Right cardiac atrium (tissue), 5 donors: ENCODE measurements around the gene PEX11G. TPM values are rescaled to one million over a fixed set of nuclear protein-coding genes. Genes with fewer than 3 reads are reported as not detected.

ENCODE experiments used
- ATAC-seq, 2 donors: fragments of 200-7000 bp; cut with Tn5 transposase; one replicate each; pipeline versions ENCODE4 v1.8.0 to v1.9.1; 2020; ENCODE audit warnings: moderate library complexity in 2 of 2, mild to moderate bottlenecking in 1 of 2
- DNase-seq, 3 donors: peaks; one replicate each; pipeline ENCODE4 v3.0.0-alpha.2; 2020
- H3K27ac ChIP-seq: one replicate; pipeline ENCODE4 v1.5.1; 2013; ENCODE audit warnings: mild to moderate bottlenecking, low read length, control low read depth, moderate library complexity
- H3K27me3 ChIP-seq: one replicate; pipeline ENCODE4 v1.6.1; 2013; ENCODE audit not compliant: control insufficient read depth, insufficient read depth
- H3K4me1 ChIP-seq: one replicate; pipeline ENCODE4 v1.6.1; 2013; ENCODE audit warnings: low read length; ENCODE audit not compliant: control insufficient read depth, insufficient read depth
- H3K4me3 ChIP-seq: one replicate; pipeline ENCODE4 v1.5.1; 2013; ENCODE audit warnings: low read length, control low read depth
- H3K9me3 ChIP-seq: one replicate; pipeline ENCODE4 v1.6.1; 2013; ENCODE audit warnings: low read length; ENCODE audit not compliant: control insufficient read depth
- WGBS: extraction: QIAGEN DNeasy Blood & Tissue Kit; methylation state at CpG from one replicate; pipeline ENCODE4 v1.1.7; 2013; 5-methylcytosine and 5-hydroxymethylcytosine counted together
- intact Hi-C, 4 donors: fragments of 100-400 bp; cut with DNase I; formaldehyde crosslinking; loops; one replicate each; pipeline versions ENCODE4 v1.11.0 to v1.14.0; 2022 to 2023
- long read RNA-seq, 4 donors: library from polyadenylated mRNA; unstranded; transcript quantifications; one replicate each; pipeline ENCODE4 v2.0.0, GENCODE V29; 2020 to 2021
- polyA plus RNA-seq: library from polyadenylated mRNA; stranded (reverse); fragments of 200-250 nt; gene quantifications from one replicate; pipeline ENCODE4 v1.2.3, GENCODE V29; 2013
- total RNA-seq, 4 donors: library from RNA; stranded (reverse); fragmentation: NEBNext Ultra II Directional; extraction: Animal tissue kit (Norgen Biotek cat#: 25700); gene quantifications; one replicate each; pipeline ENCODE4 v1.2.1, GENCODE V29; 2021
- donor health status: healthy with polysubstance abuse.
- donor health status: DM: no; HTN: yes; CAD: no.
- donor health status: DM: no; HTN: no; CAD: no.
- donor health status: DM: no; HTN: yes; CAD: no; lungs with severe emphysema.
- donor health status: DM: yes; HTN: yes; CAD: no.

The PEX11G gene
- total RNA-seq (1 to 10 TPM; 1.5 to 2.5 (median 2.3) TPM), polyA plus RNA-seq (3.2 TPM)
- long read RNA-seq, donor 1, partial matches to known transcripts, result 2 of 4 reads
- long read RNA-seq, donor 1, other reads (novel, unspliced or antisense), result 1 of 4 reads
- long read RNA-seq, donor 2, partial matches to known transcripts, result 0 of 1 reads
- long read RNA-seq, donor 2, other reads (novel, unspliced or antisense), result 0 of 1 reads
- long read RNA-seq, donor 3, partial matches to known transcripts, result 0 of 4 reads
- long read RNA-seq, donor 3, other reads (novel, unspliced or antisense), result 1 of 4 reads
- long read RNA-seq, donor 4, partial matches to known transcripts, result 0 of 6 reads
- long read RNA-seq, donor 4, other reads (novel, unspliced or antisense), result 2 of 6 reads

DNA sequence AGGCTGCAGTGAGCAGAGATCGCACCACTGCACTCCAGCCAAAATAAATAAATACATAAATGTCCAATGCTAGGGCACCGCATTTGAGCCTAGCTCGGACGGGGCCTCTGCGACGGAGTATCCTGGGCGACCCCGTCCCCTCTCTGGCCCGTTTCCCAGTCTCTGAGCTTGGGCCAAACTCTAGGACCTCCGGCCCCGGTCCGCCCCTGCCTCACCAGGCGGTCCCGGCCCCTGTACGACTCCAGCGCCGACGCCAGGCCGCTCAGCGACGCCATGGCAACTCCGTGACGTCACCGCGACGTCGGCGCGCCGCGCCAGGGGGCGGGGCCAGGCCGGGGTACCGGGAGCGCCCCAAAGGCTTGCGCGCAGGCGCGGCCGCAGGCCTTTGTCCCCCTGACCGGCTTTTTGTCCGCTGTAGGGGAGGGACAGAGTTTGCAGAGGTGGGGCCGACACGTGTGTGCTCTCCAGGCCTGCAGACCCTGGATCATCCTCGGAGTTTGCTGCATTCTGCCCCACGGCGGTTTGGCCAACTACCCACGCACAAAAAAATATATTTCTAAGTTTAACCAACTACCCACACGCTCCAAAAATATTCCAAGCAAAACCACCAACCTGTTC is at the start of gene PEX11G:
Gene PEX11G, minus strand, starts transcription at position 300 of the 618 bp plus-strand sequence. Its CDS starts 25 bp downstream, at position 275.
- Histone ChIP-seq H3K4me1 (no peaks in the 10 kb centered on the region), H3K27me3 (no peaks in the 10 kb centered on the region), H3K9me3 (no peaks in the 10 kb centered on the region), H3K4me3 (peak within 1 kb of the TSS; percentile 64), H3K27ac (peak within 1 kb of the TSS; percentile 78)
- peak; percentile 93 to 98 (median 98) for DNase-seq
- WGBS, result under 1% methylated on average over 49 of the region's 49 CpGs
- intact Hi-C loops, result no loop called here
- peak; percentile 96 to 98 for ATAC-seq

DNA sequence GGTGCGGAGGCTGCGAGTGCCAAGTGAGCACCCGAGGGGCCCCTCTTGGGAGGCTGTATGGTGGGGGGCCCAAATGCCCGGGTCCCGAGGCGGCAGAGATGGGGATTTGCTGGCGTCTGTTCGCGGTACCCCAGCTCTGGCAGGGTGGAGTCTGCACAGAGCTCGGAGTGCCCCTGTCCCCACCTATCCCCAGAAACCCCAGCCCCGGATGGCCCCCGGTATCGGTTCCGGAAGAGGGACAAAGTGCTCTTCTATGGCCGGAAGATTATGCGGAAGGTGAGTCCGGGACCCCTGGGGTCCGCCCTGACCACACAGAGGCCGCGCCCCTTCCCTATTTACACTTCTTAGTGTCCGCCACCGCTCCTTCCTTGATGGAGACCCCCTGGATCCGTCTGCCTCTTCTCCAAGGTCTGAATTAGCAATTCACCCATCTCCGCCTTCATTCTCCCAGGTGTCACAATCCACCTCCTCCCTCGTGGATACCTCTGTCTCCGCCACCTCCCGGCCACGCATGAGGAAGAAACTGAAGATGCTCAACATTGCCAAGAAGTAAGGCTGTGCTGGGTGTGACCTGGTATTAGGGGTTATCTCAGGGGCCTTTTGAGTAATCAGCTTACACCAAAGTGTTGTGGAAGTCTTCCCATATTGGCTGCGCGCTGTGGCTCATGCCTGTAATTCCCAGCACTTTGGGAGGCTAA is 47.3 kb upstream of the PEX11G start:
- 17% methylated on average over 30 of the region's 30 CpGs for WGBS
- intact Hi-C loops, result no loop called here
- H3K9me3 ChIP-seq, result no peaks in the 10 kb centered on the region
- H3K4me1 ChIP-seq, result no peaks in the 10 kb centered on the region
- H3K27me3 ChIP-seq, result no peaks in the 10 kb centered on the region
- H3K4me3 ChIP-seq, result peak overlapping the region; percentile 53
- ATAC-seq, result peak in 1 of 2 donors; percentile 1
- no peak overlapping the region for H3K27ac ChIP-seq
- no peak for DNase-seq

- Histone ChIP-seq H3K27me3 (no peaks in the 10 kb centered on the region), H3K4me1 (no peaks in the 10 kb centered on the region), H3K27ac (peak within 1 kb of the TSS; percentile 55), H3K4me3 (peak within 1 kb of the TSS; percentile 53), H3K9me3 (no peaks in the 10 kb centered on the region)
- ATAC-seq, result peak; percentile 84 to 87
- under 1% methylated on average over 76 of the region's 76 CpGs for WGBS
- peak; percentile 97 to 99 (median 98) for DNase-seq
- intact Hi-C loops, result no loop called here
Observed at GRCh38 chr19:7535047-7535997, 46.5 kb upstream of the PEX11G start, which contains the start of gene PNPLA6. TSS of gene PNPLA6 (plus strand) at chr19:7535717. CDS start at chr19:7535789, 72 bp downstream.

GRCh38 chr19:7534531-7535046 is 45.8 kb upstream of the PEX11G start:
- no peaks in the 10 kb centered on the region for H3K9me3 ChIP-seq
- H3K4me3 ChIP-seq, result peak overlapping the region; percentile 53
- under 1% methylated on average over 27 of the region's 27 CpGs for WGBS
- ATAC-seq (peak; percentile 67 to 76), DNase-seq (peak; percentile 78 to 89 (median 83))
- intact Hi-C loops, result no loop called here
- no peaks in the 10 kb centered on the region for H3K27me3 ChIP-seq
- H3K27ac ChIP-seq, result peak overlapping the region; percentile 55
- no peaks in the 10 kb centered on the region for H3K4me1 ChIP-seq

DNA sequence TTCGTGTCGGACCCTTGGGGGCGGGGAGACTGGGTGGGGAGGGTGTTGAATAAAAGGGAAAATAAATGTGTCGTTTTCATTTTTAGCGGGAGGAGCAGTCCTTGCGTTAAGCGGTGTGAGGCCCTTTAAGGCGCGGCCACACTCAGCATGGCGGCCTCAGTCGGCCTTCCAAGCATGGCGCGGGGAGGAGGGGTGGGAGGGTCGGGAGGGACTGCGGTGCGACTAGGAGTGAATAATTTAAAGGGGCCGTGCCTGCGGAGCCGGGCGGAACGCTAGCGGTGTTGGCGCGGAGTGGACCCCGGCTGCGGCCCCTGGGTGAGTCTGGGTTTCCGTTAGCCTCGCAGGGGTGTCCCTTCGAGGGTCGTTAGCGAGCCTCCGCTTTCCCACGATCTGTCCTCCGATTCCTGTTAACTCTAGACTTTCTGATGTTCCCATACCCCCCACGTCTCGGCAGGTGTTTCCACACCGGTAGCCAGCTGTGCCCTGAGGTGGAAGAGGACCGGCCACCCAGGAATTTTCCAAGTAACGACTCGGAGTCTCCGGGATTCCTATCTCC is 45.2 kb upstream of the PEX11G start:
- WGBS, result under 1% methylated on average over 41 of the region's 41 CpGs
- Histone ChIP-seq H3K4me3 (peak overlapping the region; percentile 53), H3K4me1 (no peaks in the 10 kb centered on the region), H3K27me3 (no peaks in the 10 kb centered on the region), H3K27ac (peak overlapping the region; percentile 77), H3K9me3 (no peaks in the 10 kb centered on the region)
- DNase-seq (peak; percentile 88 to 96 (median 95)), ATAC-seq (peak; percentile 86)
- intact Hi-C loops, result no loop called here

DNA sequence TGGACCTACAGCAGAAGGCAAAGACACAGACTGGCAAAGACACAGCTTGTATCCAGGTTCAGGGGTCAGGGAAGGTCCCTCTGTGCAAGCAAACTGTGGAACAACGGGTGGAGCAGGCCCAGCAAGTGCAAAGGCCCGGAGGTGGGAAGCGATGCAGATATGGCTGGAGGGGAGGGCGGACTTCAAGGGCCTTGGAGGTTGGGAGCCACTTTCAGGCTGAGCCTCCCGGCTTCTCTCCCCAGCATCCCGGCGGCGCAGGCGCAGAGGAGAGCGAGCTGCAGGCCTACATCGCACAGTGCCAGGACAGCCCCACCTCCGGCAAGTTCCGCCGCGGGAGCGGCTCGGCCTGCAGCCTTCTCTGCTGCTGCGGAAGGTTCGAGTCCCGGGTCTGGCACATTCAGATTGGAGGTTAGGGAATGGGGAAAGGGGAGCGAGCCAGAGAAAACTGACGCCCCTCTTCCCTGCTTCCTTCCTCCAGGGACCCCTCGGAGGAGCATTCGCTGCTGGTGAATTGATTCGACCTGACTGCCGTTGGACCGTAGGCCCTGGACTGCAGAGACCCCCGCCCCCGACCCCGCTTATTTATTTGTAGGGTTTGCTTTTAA is 44.5 kb upstream of the PEX11G start:
- intact Hi-C loops, result no loop called here
- WGBS, result 21% methylated on average over 30 of the region's 30 CpGs

GRCh38 chr19:7529610-7530490 is 41.0 kb upstream of the PEX11G start:
- Histone ChIP-seq H3K27ac (no peak overlapping the region), H3K4me3 (no peak overlapping the region), H3K9me3 (no peaks in the 10 kb centered on the region), H3K27me3 (no peaks in the 10 kb centered on the region), H3K4me1 (no peaks in the 10 kb centered on the region)
- 96% methylated on average over 33 of the region's 33 CpGs for WGBS
- intact Hi-C loops, result loop anchor here in 1 of 4 donors (10.0 kb wide), 1 partner anchor 135 kb away; no protein-coding TSS in a partner anchor
- DNase-seq, result peak in 2 of 3 donors; percentile 13 to 57
- ATAC-seq, result no peak

More for the DNA sequence above, 44.5 kb upstream of the PEX11G start:
- peak overlapping the region; percentile 53 for H3K4me3 ChIP-seq
- no peaks in the 10 kb centered on the region for H3K27me3 ChIP-seq
- DNase-seq (peak; percentile 88 to 95 (median 95)), ATAC-seq (peak; percentile 37 to 39)
- H3K4me1 ChIP-seq, result no peaks in the 10 kb centered on the region
- H3K9me3 ChIP-seq, result no peaks in the 10 kb centered on the region
- peak overlapping the region; percentile 77 for H3K27ac ChIP-seq

- 87% methylated on average over 15 of the region's 15 CpGs for WGBS
- H3K4me3 ChIP-seq, result no peak overlapping the region
- no peak overlapping the region for H3K27ac ChIP-seq
- DNase-seq, result peak in 1 of 3 donors; percentile 48
- intact Hi-C loops, result loop anchor here in 1 of 4 donors (10.0 kb wide), 1 partner anchor 134 kb away; no protein-coding TSS in a partner anchor
- no peaks in the 10 kb centered on the region for H3K9me3 ChIP-seq
- H3K27me3 ChIP-seq, result no peaks in the 10 kb centered on the region
- no peak for ATAC-seq
- no peaks in the 10 kb centered on the region for H3K4me1 ChIP-seq
Observed at GRCh38 chr19:7529246-7529600, 40.4 kb upstream of the PEX11G start.
